ENCODE results near the gene TSPY2. TPM values are rescaled to one million over a fixed set of nuclear protein-coding genes. Genes with fewer than 3 reads are reported as not detected.
"Not testable (repeated sequence)": the region's sequence is repeated elsewhere in the genome, so short reads cannot be mapped to it uniquely, and the experiment has no call there.

TSPY2 gene, protein sequence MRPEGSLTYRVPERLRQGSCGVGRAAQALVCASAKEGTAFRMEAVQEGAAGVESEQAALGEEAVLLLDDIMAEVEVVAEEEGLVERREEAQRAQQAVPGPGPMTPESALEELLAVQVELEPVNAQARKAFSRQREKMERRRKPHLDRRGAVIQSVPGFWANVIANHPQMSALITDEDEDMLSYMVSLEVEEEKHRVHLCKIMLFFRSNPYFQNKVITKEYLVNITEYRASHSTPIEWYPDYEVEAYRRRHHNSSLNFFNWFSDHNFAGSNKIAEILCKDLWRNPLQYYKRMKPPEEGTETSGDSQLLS
- not detected for total RNA-seq
- not detected for polyA plus RNA-seq
- long read RNA-seq, donor 1 = 0 reads
- long read RNA-seq, donor 2 = 0 reads
- long read RNA-seq, donor 3 = 0 reads

DNA sequence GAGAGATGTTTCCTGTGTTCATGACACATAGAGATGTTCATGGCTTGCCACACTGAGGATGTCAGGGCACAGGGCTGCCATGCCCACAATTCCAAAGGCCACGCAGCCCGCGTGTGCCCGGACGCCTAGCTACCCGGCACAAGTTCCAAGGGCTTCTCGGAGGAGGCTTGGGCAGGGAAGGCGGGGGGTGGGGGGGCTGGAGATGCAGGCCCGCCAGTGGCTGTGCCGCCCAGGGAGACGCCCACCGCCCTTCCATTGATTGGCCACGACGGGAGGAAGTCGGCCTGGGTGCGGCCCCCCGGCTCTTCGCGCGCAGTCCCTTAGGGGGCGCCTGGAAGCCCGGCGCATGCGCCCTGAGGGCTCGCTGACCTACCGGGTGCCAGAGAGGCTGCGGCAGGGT lies at the start of gene TSPY2:
Gene TSPY2 (plus strand): TSS at position 301 of the 400 bp plus-strand sequence. CDS start 46 bp downstream, at position 347.
- WGBS, 2 donors = 88% methylated on average over 12 of the region's 27 CpGs; no CpG with 5 or more reads in 1 of the 2 donors
- H3K36me3 ChIP-seq; H3K27ac ChIP-seq; intact Hi-C loops (cut with DNase I); ATAC-seq; DNase-seq; H3K9me3 ChIP-seq; H3K4me1 ChIP-seq; H3K27me3 ChIP-seq; H3K4me3 ChIP-seq: not testable (repeated sequence)

DNA sequence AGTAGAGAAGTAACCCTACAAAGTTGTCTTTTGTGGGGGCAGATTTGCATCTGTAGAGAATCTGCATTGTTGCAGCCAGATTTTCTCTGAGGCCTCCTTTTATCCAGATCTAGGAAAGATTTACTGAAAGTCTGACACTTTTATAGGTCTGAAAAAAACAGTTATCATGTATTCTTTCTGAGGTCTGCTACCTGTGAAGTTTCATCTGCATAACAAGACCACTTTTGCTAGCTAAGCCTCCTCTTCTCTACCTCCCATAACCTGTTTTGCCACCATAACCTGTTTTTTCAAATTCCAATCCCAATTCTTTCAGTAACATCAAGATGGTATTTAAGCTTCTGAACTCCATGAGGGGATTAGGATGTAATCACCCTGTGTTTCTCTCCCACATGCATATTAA lies 36.5 kb upstream of the TSPY2 start:
- H3K4me3 ChIP-seq; H3K36me3 ChIP-seq; ATAC-seq; H3K9me3 ChIP-seq; intact Hi-C loops (cut with DNase I); H3K27ac ChIP-seq; H3K4me1 ChIP-seq; DNase-seq; H3K27me3 ChIP-seq: not testable (repeated sequence)

DNA sequence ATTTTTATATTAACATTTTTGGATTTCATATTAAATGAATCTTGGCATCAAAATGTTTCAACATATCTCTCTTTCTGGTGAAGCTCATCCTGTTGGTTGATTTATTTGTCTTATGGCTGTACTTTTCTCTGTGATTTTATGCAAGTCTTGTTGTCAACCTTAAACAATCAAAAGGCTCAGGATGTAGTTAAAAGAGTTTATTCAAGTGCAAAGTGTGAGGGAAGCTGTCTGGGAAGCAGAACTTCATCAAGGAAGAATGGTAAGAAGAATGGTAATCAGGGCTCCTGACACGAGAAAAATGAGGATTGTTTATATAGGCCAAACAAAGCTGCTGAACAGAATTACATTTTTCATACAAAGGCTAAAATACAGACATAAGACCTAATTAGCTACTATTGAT lies 29.0 kb upstream of the TSPY2 start:
- H3K9me3 ChIP-seq; H3K27me3 ChIP-seq; H3K4me3 ChIP-seq; ATAC-seq; DNase-seq; H3K27ac ChIP-seq; intact Hi-C loops (cut with DNase I); H3K4me1 ChIP-seq; H3K36me3 ChIP-seq: not testable (repeated sequence)
- WGBS, 2 donors = 0 to 9% methylated on average over 1 of the region's 1 CpG

DNA sequence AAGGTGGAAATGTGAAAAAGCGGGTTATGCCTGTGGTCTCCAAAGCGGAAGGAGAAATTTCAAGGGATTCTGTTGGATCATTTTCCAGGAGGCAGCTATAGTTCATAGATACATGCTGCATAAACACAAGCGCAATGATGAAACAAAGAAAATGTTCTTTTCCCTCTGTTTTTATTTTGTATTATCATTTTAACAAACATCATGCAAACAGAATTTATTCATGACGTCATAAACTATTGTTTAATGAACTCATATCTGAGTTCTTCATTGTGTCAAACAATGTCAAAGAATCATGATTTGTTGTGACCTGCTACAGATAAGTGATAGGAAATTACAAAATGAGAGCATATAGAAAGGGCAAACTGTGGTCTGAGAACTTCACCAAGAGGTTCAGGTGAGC lies 23.8 kb downstream of the TSPY2 start:
- ATAC-seq; H3K4me3 ChIP-seq; intact Hi-C loops (cut with DNase I); H3K4me1 ChIP-seq; H3K27me3 ChIP-seq; H3K9me3 ChIP-seq; H3K36me3 ChIP-seq; DNase-seq; H3K27ac ChIP-seq: not testable (repeated sequence)
- WGBS, 2 donors = 63 to 73% methylated on average over 2 of the region's 4 CpGs

Measured in heart right ventricle (tissue), 16 donors.